GM23338 (cell line): ENCODE results near the gene PHF21A. TPM values are rescaled to one million over a fixed set of nuclear protein-coding genes. Genes with fewer than 3 reads are reported as not detected.

Experiments used
- ATAC-seq: fragments of 200-7000 bp; cut with Tn5 transposase; 3 replicates; pipeline ENCODE4 v1.9.1; 2020
- DNase-seq: peaks from one replicate; pipeline ENCODE4 v3.0.0-alpha.2; 2015; ENCODE audit warnings: low spot score
- H2AFZ ChIP-seq: fragments of 200-600 bp; sonication (generic); 2 replicates; pipeline ENCODE4 v1.8.0; 2016; ENCODE audit warnings: antibody characterized with exemption, mild to moderate bottlenecking, moderate library complexity
- H3F3A ChIP-seq: fragments of 200-600 bp; sonication (generic); replicated peaks from 2 replicates; pipeline ENCODE4 v1.8.0; 2017; ENCODE audit warnings: antibody characterized with exemption, mixed run types, low read depth
- H3K27ac ChIP-seq: fragments of 200-600 bp; sonication (generic); 2 replicates; pipeline ENCODE4 v1.6.1; 2016; ENCODE audit warnings: low read depth
- H3K27me3 ChIP-seq: fragments of 200-600 bp; sonication (generic); 2 replicates; pipeline ENCODE4 v1.8.0; 2016; ENCODE audit warnings: mild to moderate bottlenecking, mixed run types, moderate library complexity; ENCODE audit not compliant: insufficient read depth
- H3K36me3 ChIP-seq: fragments of 200-600 bp; sonication (generic); 2 replicates; pipeline ENCODE4 v1.8.0; 2016; ENCODE audit warnings: mild to moderate bottlenecking; ENCODE audit not compliant: insufficient read depth
- H3K4me1 ChIP-seq: fragments of 200-600 bp; sonication (generic); 2 replicates; pipeline ENCODE4 v1.8.0; 2016; ENCODE audit warnings: mild to moderate bottlenecking, moderate library complexity; ENCODE audit not compliant: insufficient read depth
- H3K4me2 ChIP-seq: fragments of 200-600 bp; sonication (generic); 2 replicates; pipeline ENCODE4 v1.7.1; 2017; ENCODE audit warnings: mixed run types
- H3K4me3 ChIP-seq: fragments of 200-600 bp; sonication (generic); 2 replicates; pipeline ENCODE4 v1.6.1; 2016; ENCODE audit warnings: mixed run types
- H3K79me2 ChIP-seq: fragments of 200-600 bp; sonication (generic); replicated peaks from 2 replicates; pipeline ENCODE4 v1.8.0; 2017; ENCODE audit warnings: mild to moderate bottlenecking; ENCODE audit not compliant: insufficient read depth
- H3K9me2 ChIP-seq: fragments of 200-600 bp; sonication (generic); 2 replicates; pipeline ENCODE4 v1.8.0; 2017; ENCODE audit not compliant: insufficient read depth
- H4K20me1 ChIP-seq: fragments of 200-600 bp; sonication (generic); replicated peaks from 2 replicates; pipeline ENCODE4 v1.8.0; 2017; ENCODE audit warnings: mild to moderate bottlenecking; ENCODE audit not compliant: insufficient read depth
- H3K27ac Mint-ChIP-seq: 2 replicates; pipeline ENCODE4 v1.8.0; 2020; ENCODE audit warnings: inconsistent platforms, mild to moderate bottlenecking, moderate library complexity, mixed read lengths
- H3K27me3 Mint-ChIP-seq: 3 replicates; pipeline ENCODE4 v1.8.0; 2022; ENCODE audit warnings: low read depth, mild to moderate bottlenecking, moderate library complexity, mixed read lengths, inconsistent platforms; ENCODE audit not compliant: insufficient read depth, poor library complexity
- H3K36me3 Mint-ChIP-seq: 3 replicates; pipeline ENCODE4 v1.8.0; 2021; ENCODE audit warnings: low read depth, mild to moderate bottlenecking, inconsistent platforms, moderate library complexity, mixed read lengths
- H3K4me1 Mint-ChIP-seq: 3 replicates; pipeline ENCODE4 v1.8.0; 2020; ENCODE audit warnings: mild to moderate bottlenecking, inconsistent platforms, mixed read lengths
- H3K4me3 Mint-ChIP-seq: 3 replicates; pipeline ENCODE4 v1.8.0; 2021; ENCODE audit warnings: moderate library complexity, mild to moderate bottlenecking, inconsistent platforms, mixed read lengths
- H3K9me3 Mint-ChIP-seq: 3 replicates; pipeline ENCODE4 v1.8.0; 2020; ENCODE audit warnings: moderate library complexity, mild to moderate bottlenecking, inconsistent platforms, mixed read lengths
- CREB1 ChIP-seq: fragments of 250-450 bp; sonication (Bioruptor Pico); IDR thresholded peaks from 2 replicates; pipeline ENCODE4 v1.5.0; 2020; ENCODE audit warnings: low read depth, mild to moderate bottlenecking, moderate library complexity
- EZH2 ChIP-seq: fragments of 200-600 bp; sonication (generic); IDR thresholded peaks from one replicate; pipeline ENCODE4 v1.8.0; 2017; ENCODE audit warnings: antibody characterized with exemption, mild to moderate bottlenecking, low read depth; ENCODE audit not compliant: unreplicated experiment
- EZH2phosphoT487 ChIP-seq: fragments of 200-600 bp; sonication (generic); IDR thresholded peaks from one replicate; pipeline ENCODE4 v1.8.1; 2018; ENCODE audit warnings: antibody characterized with exemption; ENCODE audit not compliant: unreplicated experiment
- JUNB ChIP-seq: IDR thresholded peaks from one replicate; pipeline ENCODE4 v1.6.1; 2016; ENCODE audit warnings: antibody characterized with exemption; ENCODE audit not compliant: unreplicated experiment
- NANOG ChIP-seq: IDR thresholded peaks from 2 replicates; pipeline ENCODE4 v1.6.1; 2016; ENCODE audit warnings: antibody characterized with exemption, borderline replicate concordance
- POLR2AphosphoS5 ChIP-seq: IDR thresholded peaks from 2 replicates; pipeline ENCODE4 v1.6.1; 2016; ENCODE audit warnings: antibody characterized with exemption, low read depth
- STAT1 ChIP-seq: IDR thresholded peaks from one replicate; pipeline ENCODE4 v1.6.1; 2016; ENCODE audit warnings: antibody characterized with exemption; ENCODE audit not compliant: unreplicated experiment
- polyA plus RNA-seq: library from polyadenylated mRNA; unstranded; fragments of >200 nt; fragmentation: Nextera tagmentation; extraction: Ambion mirVana; gene quantifications from 2 replicates; pipeline ENCODE4 v1.2.1, GENCODE V29; 2016
- total RNA-seq: library from RNA; depleted of rRNA; stranded (reverse); fragments of >200 nt; shearing (Covaris generic); gene quantifications from 2 replicates; pipeline ENCODE4 v1.2.3, GENCODE V29; 2014
- TF ChIP-seq, protein P1 (sequence below): fragments of 250-450 bp; sonication (Bioruptor Pico); IDR thresholded peaks from 2 replicates; pipeline ENCODE4 v1.5.0; 2020; ENCODE audit warnings: mild to moderate bottlenecking, moderate library complexity
- TF ChIP-seq, protein P2 (sequence below), 2 experiments: fragments of 200-600 bp in 1 of 2; sonication (generic) in 1 of 2; conservative IDR thresholded peaks; 2 replicates each; pipeline versions ENCODE4 v1.5.1 to v1.6.1; 2016 to 2017; ENCODE audit warnings: antibody characterized with exemption in 2 of 2, low read depth in 2 of 2, mild to moderate bottlenecking in 2 of 2, moderate library complexity in 1 of 2
- TF ChIP-seq, protein P3 (sequence below): IDR thresholded peaks from one replicate; pipeline ENCODE4 v1.6.1; 2018; ENCODE audit warnings: antibody characterized with exemption; ENCODE audit not compliant: unreplicated experiment

The PHF21A gene
- total and polyA plus RNA-seq, 2 experiments from 2014 or later, result 21.7 to 23.6 TPM

DNA sequence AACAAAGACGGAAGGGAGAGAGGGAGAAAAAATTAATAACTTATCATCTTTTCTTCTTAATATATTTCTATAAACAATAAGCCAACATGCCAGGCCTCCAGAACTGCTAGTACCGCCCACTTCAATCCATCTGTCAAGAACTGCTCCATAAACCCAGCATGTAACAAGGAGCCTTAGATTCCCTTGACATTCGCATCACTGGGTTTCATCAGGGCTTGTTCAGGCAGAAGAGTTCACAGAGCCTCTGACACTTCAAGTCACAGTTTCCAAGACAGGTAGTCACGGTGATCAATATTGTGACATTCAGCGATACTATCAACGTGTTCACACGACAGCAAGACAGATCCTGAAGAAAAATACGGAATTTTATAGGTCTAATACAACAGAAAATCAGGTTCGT is 137.1 kb downstream of the PHF21A start (continued):
- TF ChIP-seq, protein P1, sequence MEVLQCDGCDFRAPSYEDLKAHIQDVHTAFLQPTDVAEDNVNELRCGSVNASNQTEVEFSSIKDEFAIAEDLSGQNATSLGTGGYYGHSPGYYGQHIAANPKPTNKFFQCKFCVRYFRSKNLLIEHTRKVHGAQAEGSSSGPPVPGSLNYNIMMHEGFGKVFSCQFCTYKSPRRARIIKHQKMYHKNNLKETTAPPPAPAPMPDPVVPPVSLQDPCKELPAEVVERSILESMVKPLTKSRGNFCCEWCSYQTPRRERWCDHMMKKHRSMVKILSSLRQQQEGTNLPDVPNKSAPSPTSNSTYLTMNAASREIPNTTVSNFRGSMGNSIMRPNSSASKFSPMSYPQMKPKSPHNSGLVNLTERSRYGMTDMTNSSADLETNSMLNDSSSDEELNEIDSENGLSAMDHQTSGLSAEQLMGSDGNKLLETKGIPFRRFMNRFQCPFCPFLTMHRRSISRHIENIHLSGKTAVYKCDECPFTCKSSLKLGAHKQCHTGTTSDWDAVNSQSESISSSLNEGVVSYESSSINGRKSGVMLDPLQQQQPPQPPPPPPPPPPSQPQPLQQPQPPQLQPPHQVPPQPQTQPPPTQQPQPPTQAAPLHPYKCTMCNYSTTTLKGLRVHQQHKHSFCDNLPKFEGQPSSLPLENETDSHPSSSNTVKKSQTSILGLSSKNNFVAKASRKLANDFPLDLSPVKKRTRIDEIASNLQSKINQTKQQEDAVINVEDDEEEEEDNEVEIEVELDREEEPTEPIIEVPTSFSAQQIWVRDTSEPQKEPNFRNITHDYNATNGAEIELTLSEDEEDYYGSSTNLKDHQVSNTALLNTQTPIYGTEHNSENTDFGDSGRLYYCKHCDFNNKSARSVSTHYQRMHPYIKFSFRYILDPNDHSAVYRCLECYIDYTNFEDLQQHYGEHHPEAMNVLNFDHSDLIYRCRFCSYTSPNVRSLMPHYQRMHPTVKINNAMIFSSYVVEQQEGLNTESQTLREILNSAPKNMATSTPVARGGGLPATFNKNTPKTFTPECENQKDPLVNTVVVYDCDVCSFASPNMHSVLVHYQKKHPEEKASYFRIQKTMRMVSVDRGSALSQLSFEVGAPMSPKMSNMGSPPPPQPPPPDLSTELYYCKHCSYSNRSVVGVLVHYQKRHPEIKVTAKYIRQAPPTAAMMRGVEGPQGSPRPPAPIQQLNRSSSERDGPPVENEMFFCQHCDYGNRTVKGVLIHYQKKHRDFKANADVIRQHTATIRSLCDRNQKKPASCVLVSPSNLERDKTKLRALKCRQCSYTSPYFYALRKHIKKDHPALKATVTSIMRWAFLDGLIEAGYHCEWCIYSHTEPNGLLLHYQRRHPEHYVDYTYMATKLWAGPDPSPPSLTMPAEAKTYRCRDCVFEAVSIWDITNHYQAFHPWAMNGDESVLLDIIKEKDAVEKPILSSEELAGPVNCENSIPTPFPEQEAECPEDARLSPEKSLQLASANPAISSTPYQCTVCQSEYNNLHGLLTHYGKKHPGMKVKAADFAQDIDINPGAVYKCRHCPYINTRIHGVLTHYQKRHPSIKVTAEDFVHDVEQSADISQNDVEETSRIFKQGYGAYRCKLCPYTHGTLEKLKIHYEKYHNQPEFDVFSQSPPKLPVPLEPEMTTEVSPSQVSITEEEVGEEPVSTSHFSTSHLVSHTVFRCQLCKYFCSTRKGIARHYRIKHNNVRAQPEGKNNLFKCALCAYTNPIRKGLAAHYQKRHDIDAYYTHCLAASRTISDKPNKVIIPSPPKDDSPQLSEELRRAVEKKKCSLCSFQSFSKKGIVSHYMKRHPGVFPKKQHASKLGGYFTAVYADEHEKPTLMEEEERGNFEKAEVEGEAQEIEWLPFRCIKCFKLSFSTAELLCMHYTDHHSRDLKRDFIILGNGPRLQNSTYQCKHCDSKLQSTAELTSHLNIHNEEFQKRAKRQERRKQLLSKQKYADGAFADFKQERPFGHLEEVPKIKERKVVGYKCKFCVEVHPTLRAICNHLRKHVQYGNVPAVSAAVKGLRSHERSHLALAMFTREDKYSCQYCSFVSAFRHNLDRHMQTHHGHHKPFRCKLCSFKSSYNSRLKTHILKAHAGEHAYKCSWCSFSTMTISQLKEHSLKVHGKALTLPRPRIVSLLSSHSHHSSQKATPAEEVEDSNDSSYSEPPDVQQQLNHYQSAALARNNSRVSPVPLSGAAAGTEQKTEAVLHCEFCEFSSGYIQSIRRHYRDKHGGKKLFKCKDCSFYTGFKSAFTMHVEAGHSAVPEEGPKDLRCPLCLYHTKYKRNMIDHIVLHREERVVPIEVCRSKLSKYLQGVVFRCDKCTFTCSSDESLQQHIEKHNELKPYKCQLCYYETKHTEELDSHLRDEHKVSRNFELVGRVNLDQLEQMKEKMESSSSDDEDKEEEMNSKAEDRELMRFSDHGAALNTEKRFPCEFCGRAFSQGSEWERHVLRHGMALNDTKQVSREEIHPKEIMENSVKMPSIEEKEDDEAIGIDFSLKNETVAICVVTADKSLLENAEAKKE (CRISPR knock-in tag), result no peak
- TF ChIP-seq EZH2, result no peak
- no peak for TF ChIP-seq CREB1 (CRISPR knock-in tag)
- TF ChIP-seq EZH2phosphoT487, result no peak
- TF ChIP-seq JUNB, result no peak
- TF ChIP-seq, protein P2, sequence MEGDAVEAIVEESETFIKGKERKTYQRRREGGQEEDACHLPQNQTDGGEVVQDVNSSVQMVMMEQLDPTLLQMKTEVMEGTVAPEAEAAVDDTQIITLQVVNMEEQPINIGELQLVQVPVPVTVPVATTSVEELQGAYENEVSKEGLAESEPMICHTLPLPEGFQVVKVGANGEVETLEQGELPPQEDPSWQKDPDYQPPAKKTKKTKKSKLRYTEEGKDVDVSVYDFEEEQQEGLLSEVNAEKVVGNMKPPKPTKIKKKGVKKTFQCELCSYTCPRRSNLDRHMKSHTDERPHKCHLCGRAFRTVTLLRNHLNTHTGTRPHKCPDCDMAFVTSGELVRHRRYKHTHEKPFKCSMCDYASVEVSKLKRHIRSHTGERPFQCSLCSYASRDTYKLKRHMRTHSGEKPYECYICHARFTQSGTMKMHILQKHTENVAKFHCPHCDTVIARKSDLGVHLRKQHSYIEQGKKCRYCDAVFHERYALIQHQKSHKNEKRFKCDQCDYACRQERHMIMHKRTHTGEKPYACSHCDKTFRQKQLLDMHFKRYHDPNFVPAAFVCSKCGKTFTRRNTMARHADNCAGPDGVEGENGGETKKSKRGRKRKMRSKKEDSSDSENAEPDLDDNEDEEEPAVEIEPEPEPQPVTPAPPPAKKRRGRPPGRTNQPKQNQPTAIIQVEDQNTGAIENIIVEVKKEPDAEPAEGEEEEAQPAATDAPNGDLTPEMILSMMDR (conservative IDR thresholded peaks at IDR 0.05; ENCODE audit: low read depth in 2 of 2), result no peak
- TF ChIP-seq POLR2AphosphoS5, result no peak

DNA sequence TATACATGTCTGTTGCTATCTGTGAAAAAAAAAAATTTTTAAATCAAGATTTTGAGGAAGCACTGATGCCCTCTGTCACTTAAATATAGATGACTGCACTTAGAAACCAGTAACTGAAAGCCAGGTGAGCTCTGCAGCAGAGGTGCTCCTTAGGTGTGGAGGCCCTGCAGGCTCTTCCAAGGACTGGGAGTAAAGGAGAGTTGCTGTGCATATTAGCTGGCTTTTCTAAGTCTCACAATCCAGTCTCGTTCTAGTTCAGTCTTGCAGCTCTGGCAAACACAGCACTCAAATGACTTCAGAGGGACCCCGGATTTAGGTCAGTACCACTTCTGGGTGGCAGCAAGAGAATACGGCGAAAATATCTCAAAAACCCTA is 137.8 kb downstream of the PHF21A start:
- Histone ChIP-seq H3K9me2 (no peaks in the 10 kb centered on the region), H3K27ac (peak overlapping the region; percentile 81), H3K4me2 (peak overlapping the region; percentile 19), H3K36me3 (peaks cover under 1% of the 10 kb centered on the region; the same call in 1 of the 2 replicates), H3K4me3 (no peak overlapping the region), H2AFZ (no peak overlapping the region), H3K79me2 (peaks cover 13% of the 10 kb centered on the region), H3K27me3 (no peaks in the 10 kb centered on the region), H4K20me1 (no peaks in the 10 kb centered on the region), H3F3A (no peaks in the 10 kb centered on the region), H3K4me1 (peaks cover 29% of the 10 kb centered on the region)
- peak; percentile 73 for ATAC-seq
- H3K27ac Mint-ChIP-seq, result peak overlapping the region; percentile 97
- peaks cover 10% of the 10 kb centered on the region; the same call in 1 of the 3 replicates for H3K36me3 Mint-ChIP-seq
- H3K9me3 Mint-ChIP-seq, result no peaks in the 10 kb centered on the region
- peaks cover 37% of the 10 kb centered on the region for H3K4me1 Mint-ChIP-seq
- H3K27me3 Mint-ChIP-seq, result peaks cover 2% of the 10 kb centered on the region
- H3K4me3 Mint-ChIP-seq, result peak overlapping the region; percentile 61; the same call in 1 of the 3 replicates
- DNase-seq, result peak; percentile 30
- TF ChIP-seq NANOG (no peak), POLR2AphosphoS5 (no peak), STAT1 (no peak), CREB1 (CRISPR knock-in tag) (no peak), EZH2 (no peak), EZH2phosphoT487 (no peak)
- TF ChIP-seq, protein P3, sequence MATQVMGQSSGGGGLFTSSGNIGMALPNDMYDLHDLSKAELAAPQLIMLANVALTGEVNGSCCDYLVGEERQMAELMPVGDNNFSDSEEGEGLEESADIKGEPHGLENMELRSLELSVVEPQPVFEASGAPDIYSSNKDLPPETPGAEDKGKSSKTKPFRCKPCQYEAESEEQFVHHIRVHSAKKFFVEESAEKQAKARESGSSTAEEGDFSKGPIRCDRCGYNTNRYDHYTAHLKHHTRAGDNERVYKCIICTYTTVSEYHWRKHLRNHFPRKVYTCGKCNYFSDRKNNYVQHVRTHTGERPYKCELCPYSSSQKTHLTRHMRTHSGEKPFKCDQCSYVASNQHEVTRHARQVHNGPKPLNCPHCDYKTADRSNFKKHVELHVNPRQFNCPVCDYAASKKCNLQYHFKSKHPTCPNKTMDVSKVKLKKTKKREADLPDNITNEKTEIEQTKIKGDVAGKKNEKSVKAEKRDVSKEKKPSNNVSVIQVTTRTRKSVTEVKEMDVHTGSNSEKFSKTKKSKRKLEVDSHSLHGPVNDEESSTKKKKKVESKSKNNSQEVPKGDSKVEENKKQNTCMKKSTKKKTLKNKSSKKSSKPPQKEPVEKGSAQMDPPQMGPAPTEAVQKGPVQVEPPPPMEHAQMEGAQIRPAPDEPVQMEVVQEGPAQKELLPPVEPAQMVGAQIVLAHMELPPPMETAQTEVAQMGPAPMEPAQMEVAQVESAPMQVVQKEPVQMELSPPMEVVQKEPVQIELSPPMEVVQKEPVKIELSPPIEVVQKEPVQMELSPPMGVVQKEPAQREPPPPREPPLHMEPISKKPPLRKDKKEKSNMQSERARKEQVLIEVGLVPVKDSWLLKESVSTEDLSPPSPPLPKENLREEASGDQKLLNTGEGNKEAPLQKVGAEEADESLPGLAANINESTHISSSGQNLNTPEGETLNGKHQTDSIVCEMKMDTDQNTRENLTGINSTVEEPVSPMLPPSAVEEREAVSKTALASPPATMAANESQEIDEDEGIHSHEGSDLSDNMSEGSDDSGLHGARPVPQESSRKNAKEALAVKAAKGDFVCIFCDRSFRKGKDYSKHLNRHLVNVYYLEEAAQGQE, result no peak
- TF ChIP-seq, protein P2 (conservative IDR thresholded peaks at IDR 0.05; ENCODE audit: low read depth in 2 of 2), result no peak
